Dedifferentiated amniotic fluid mesenchymal stem cell (primary cell): ENCODE results near the gene TLE3.
A peak's percentile ranks its signal among the peaks of the same experiment; 100 is the strongest.
"Not testable (repeated sequence)": the region's sequence is repeated elsewhere in the genome, so short reads cannot be mapped to it uniquely, and the experiment has no call there.

Experiments used
- DNase-seq: peaks from one replicate; pipeline ENCODE4 v3.0.0-alpha.2; 2016; ENCODE audit errors: extremely low spot score

Gene TLE3

GRCh38 chr15:70097321-70098152 is at the start of gene TLE3:
Gene TLE3 (minus strand): TSS chr15:70097917. CDS start chr15:70096798, 1,119 bp downstream.
- peak; percentile 98 for DNase-seq

GRCh38 chr15:70147178-70147760 is 49.6 kb upstream of the TLE3 start:
- no peak for DNase-seq

GRCh38 chr15:70146771-70147170 is 49.1 kb upstream of the TLE3 start:
- no peak for DNase-seq

- no peak for DNase-seq
Measured at GRCh38 chr15:70146162-70146561, 48.4 kb upstream of the TLE3 start.

GRCh38 chr15:70145261-70145660 is 47.5 kb upstream of the TLE3 start:
- no peak for DNase-seq

GRCh38 chr15:70142322-70143191 is 44.8 kb upstream of the TLE3 start:
- DNase-seq = no peak

- DNase-seq = no peak
Measured at GRCh38 chr15:70142072-70142321, 44.3 kb upstream of the TLE3 start.

GRCh38 chr15:70141376-70142071 is 43.8 kb upstream of the TLE3 start:
- no peak for DNase-seq

- DNase-seq = no peak
Measured at GRCh38 chr15:70140543-70141375, 43.0 kb upstream of the TLE3 start.

GRCh38 chr15:70140025-70140542 is 42.4 kb upstream of the TLE3 start:
- no peak for DNase-seq

- no peak for DNase-seq
Measured at GRCh38 chr15:70137967-70138366, 40.2 kb upstream of the TLE3 start.

- DNase-seq = not testable (repeated sequence)
Measured at GRCh38 chr15:70137021-70137420, 39.3 kb upstream of the TLE3 start.

GRCh38 chr15:70133781-70134421 is 36.2 kb upstream of the TLE3 start:
- DNase-seq = no peak

- no peak for DNase-seq
Measured at GRCh38 chr15:70133296-70133695, 35.6 kb upstream of the TLE3 start.

- DNase-seq = no peak
Measured at GRCh38 chr15:70132571-70132970, 34.9 kb upstream of the TLE3 start.

- DNase-seq = no peak
Measured at GRCh38 chr15:70132139-70132538, 34.4 kb upstream of the TLE3 start.

GRCh38 chr15:70128414-70129140 is 30.9 kb upstream of the TLE3 start:
- no peak for DNase-seq

- no peak for DNase-seq
Measured at GRCh38 chr15:70127770-70128413, 30.2 kb upstream of the TLE3 start.

GRCh38 chr15:70127288-70127746 is 29.6 kb upstream of the TLE3 start:
- no peak for DNase-seq
